ENCODE measurements around the gene CDH12.
A peak's percentile ranks its signal among the peaks of the same experiment; 100 is the strongest.
"Not testable (repeated sequence)": the region's sequence is repeated elsewhere in the genome, so short reads cannot be mapped to it uniquely, and the experiment has no call there.

The CDH12 gene

GRCh38 chr5:22140418-22140817 lies 712.7 kb downstream of the CDH12 start:
- FAIRE-seq: peak; percentile 53

GRCh38 chr5:22139662-22140300 lies 713.4 kb downstream of the CDH12 start:
- not testable (repeated sequence) for FAIRE-seq; DNase-seq (ENCODE audit: insufficient read length, low spot score)

More at GRCh38 chr5:22140418-22140817, 712.7 kb downstream of the CDH12 start:
- not testable (repeated sequence) for DNase-seq (ENCODE audit: insufficient read length, low spot score)

- DNase-seq (ENCODE audit: insufficient read length, low spot score): no peak
- TF ChIP-seq POLR2A (IDR thresholded peaks at IDR 0.05; ENCODE audit: low read depth, low read length): no peak
- no peak for FAIRE-seq
Measured at GRCh38 chr5:22111320-22111719, 741.8 kb downstream of the CDH12 start.

GRCh38 chr5:22109315-22109714 lies 743.8 kb downstream of the CDH12 start:
- FAIRE-seq (no peak), DNase-seq (ENCODE audit: insufficient read length, low spot score) (no peak)
- TF ChIP-seq POLR2A (IDR thresholded peaks at IDR 0.05; ENCODE audit: low read depth, low read length): no peak

GRCh38 chr5:22108545-22108944 lies 744.6 kb downstream of the CDH12 start:
- DNase-seq (ENCODE audit: insufficient read length, low spot score): no peak
- FAIRE-seq: no peak
- TF ChIP-seq POLR2A (IDR thresholded peaks at IDR 0.05; ENCODE audit: low read depth, low read length): no peak

- no peak for FAIRE-seq
- no peak for DNase-seq (ENCODE audit: insufficient read length, low spot score)
- TF ChIP-seq POLR2A (IDR thresholded peaks at IDR 0.05; ENCODE audit: low read depth, low read length): no peak
Measured at GRCh38 chr5:22102823-22103359, 750.3 kb downstream of the CDH12 start.

- TF ChIP-seq POLR2A (IDR thresholded peaks at IDR 0.05; ENCODE audit: low read depth, low read length): no peak
- FAIRE-seq: no peak
- DNase-seq (ENCODE audit: insufficient read length, low spot score): no peak
Measured at GRCh38 chr5:22088517-22088916, 764.6 kb downstream of the CDH12 start.

GRCh38 chr5:22079566-22079965 lies 773.6 kb downstream of the CDH12 start:
- no peak for DNase-seq (ENCODE audit: insufficient read length, low spot score)
- TF ChIP-seq POLR2A (IDR thresholded peaks at IDR 0.05; ENCODE audit: low read depth, low read length): no peak
- no peak for FAIRE-seq

GRCh38 chr5:22079002-22079401 lies 774.1 kb downstream of the CDH12 start:
- DNase-seq (ENCODE audit: insufficient read length, low spot score) (no peak), FAIRE-seq (no peak)
- no peak for TF ChIP-seq POLR2A (IDR thresholded peaks at IDR 0.05; ENCODE audit: low read depth, low read length)

GRCh38 chr5:22076586-22076985 lies 776.6 kb downstream of the CDH12 start:
- FAIRE-seq (no peak), DNase-seq (ENCODE audit: insufficient read length, low spot score) (no peak)
- TF ChIP-seq POLR2A (IDR thresholded peaks at IDR 0.05; ENCODE audit: low read depth, low read length): no peak

GRCh38 chr5:22070186-22070728 lies 782.9 kb downstream of the CDH12 start:
- TF ChIP-seq POLR2A (IDR thresholded peaks at IDR 0.05; ENCODE audit: low read depth, low read length): no peak
- FAIRE-seq (no peak), DNase-seq (ENCODE audit: insufficient read length, low spot score) (no peak)

- FAIRE-seq (no peak), DNase-seq (ENCODE audit: insufficient read length, low spot score) (no peak)
- TF ChIP-seq POLR2A (IDR thresholded peaks at IDR 0.05; ENCODE audit: low read depth, low read length): no peak
Measured at GRCh38 chr5:22063717-22064116, 789.4 kb downstream of the CDH12 start.

GRCh38 chr5:22058620-22059019 lies 794.5 kb downstream of the CDH12 start:
- DNase-seq (ENCODE audit: insufficient read length, low spot score): no peak
- no peak for TF ChIP-seq POLR2A (IDR thresholded peaks at IDR 0.05; ENCODE audit: low read depth, low read length)
- no peak for FAIRE-seq

- FAIRE-seq: no peak
Measured at GRCh38 chr5:22057012-22057411, 796.1 kb downstream of the CDH12 start.

GRCh38 chr5:22056601-22057000 lies 796.5 kb downstream of the CDH12 start:
- DNase-seq (ENCODE audit: insufficient read length, low spot score): no peak
- no peak for FAIRE-seq
- TF ChIP-seq POLR2A (IDR thresholded peaks at IDR 0.05; ENCODE audit: low read depth, low read length): no peak

More at GRCh38 chr5:22057012-22057411, 796.1 kb downstream of the CDH12 start:
- no peak for TF ChIP-seq POLR2A (IDR thresholded peaks at IDR 0.05; ENCODE audit: low read depth, low read length)
- DNase-seq (ENCODE audit: insufficient read length, low spot score): no peak

All from H54 (cell line).